ENCODE data around the gene IRF6.

- TF ChIP-seq CTCF (IDR thresholded peaks at IDR 0.05) (no peak), ESRRA (CRISPR knock-in tag; IDR thresholded peaks at IDR 0.05; ENCODE audit: borderline replicate concordance) (no peak), SMAD4 (CRISPR knock-in tag; IDR thresholded peaks at IDR 0.05) (no peak), ZNF512 (CRISPR knock-in tag; IDR thresholded peaks at IDR 0.05; ENCODE audit: borderline replicate concordance) (no peak), ATF6 (CRISPR knock-in tag; IDR thresholded peaks at IDR 0.05) (no peak), PRDM15 (CRISPR knock-in tag; IDR thresholded peaks at IDR 0.05) (no peak), ZNF232 (CRISPR knock-in tag; IDR thresholded peaks at IDR 0.05) (no peak), NFE2L1 (CRISPR knock-in tag; IDR thresholded peaks at IDR 0.05) (no peak), USF2 (CRISPR knock-in tag; IDR thresholded peaks at IDR 0.05) (no peak)
These were observed 64.7 kb downstream of the IRF6 start for GRCh38 chr1:209741193-209741592.
